Measurements from ENCODE around the gene CCDC86.
A peak's percentile ranks its signal among the peaks of the same experiment; 100 is the strongest.
"Not testable (repeated sequence)": the region's sequence is repeated elsewhere in the genome, so short reads cannot be mapped to it uniquely, and the experiment has no call there.

CCDC86 gene
- 8.7 to 34.7 (median 20.3) reads per million in 4 experiments for total RNA-seq

DNA sequence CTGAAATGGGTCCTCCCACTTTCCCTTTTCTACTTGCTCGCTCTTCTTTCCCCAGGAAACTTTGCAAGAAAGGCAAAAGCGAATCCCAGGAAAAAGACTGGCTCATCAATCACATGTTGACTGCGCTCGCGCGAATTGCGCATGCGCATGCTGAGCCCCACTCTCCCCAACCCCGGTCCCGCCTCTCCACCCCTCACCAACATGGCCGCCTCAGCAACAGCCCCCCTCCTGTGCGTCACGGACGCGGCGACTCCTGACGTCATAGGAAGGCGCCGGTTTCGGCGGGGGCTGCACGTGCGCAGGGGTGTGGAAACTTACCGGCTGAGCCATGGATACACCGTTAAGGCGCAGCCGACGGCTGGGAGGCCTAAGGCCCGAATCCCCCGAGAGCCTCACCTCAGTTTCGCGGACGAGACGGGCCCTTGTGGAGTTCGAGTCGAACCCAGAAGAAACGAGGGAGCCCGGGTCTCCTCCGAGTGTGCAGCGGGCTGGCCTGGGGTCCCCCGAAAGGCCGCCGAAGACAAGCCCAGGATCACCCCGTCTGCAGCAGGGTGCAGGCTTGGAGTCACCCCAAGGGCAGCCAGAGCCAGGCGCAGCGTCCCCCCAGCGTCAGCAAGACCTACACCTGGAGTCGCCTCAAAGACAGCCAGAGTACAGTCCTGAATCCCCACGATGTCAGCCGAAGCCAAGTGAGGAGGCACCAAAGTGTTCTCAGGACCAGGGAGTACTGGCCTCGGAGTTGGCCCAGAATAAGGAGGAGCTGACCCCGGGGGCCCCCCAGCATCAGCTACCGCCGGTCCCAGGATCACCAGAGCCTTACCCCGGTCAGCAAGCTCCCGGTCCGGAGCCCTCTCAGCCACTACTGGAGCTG, at the start of gene CCDC86:
TSS of gene CCDC86 (plus strand) at position 317 of the 871 bp plus-strand sequence. CDS start at position 329, 12 bp downstream.
- peak; percentile 97 for DNase-seq

GRCh38 chr11:60792521-60792920, 49.4 kb upstream of the CCDC86 start:
- DNase-seq = no peak

- DNase-seq = no peak
Measured at GRCh38 chr11:60795291-60795690, 46.6 kb upstream of the CCDC86 start.

DNA sequence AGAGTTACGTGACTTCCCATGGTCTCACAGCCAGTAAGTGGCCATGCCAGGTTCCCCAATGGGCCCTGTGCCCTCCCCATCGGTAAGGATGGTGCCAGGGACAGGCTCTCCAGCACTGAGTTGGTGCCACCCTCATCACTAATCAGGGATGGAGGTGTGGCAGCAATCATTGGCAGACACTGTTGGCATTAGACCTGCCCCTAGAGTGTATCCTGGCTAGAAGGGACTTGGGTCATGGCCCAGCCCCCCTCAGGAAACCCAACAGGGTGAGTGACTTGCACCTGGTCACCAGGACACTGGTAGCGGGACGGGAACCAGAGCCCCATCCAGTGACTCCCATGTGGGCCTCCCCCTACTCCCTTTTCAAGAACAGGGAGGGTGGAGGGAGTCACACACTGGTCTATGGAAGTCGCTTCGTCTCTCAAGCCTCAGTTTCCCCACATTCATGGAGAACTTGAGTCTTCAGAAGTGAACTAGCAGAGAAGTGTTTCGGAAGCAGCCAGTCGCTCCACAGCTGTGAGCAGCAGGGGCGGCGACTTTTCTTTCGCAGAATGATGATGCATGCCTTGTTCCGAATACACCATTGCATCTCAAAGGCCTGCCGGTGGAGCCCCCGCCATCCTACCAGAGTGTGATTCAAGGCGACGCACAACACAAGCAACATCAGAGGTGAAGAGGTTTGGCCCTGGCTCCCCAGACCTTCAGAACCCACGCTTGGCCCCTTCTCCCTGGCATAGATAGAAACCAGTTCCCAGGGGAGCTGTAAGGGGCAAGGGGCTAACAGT, 43.9 kb upstream of the CCDC86 start:
- DNase-seq = no peak

- no peak for DNase-seq
Measured at GRCh38 chr11:60798631-60799030, 43.3 kb upstream of the CCDC86 start.

- no peak for DNase-seq
Measured at GRCh38 chr11:60801194-60801593, 40.7 kb upstream of the CCDC86 start.

GRCh38 chr11:60803273-60803936, 38.5 kb upstream of the CCDC86 start:
- DNase-seq = no peak

GRCh38 chr11:60809249-60809648, 32.7 kb upstream of the CCDC86 start:
- DNase-seq = no peak

DNA sequence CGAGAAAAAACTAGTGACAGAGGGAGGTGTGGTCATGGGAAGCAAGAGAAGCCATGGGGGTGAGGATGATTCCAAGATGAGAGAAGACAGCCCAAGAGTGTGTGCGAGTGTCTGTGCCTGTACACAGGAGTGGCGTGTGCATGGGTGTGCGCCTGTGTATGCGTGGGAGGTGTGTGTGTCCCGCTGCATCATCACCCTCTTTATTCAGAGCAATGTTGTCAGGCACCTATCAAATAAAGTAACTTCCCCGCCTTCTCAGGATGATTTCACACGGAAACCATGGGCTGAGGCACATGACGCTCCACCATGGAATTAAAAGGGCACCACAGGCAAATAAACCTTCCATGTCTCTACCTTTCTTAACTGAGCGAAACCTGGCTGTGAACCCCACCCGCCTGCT, 32.2 kb upstream of the CCDC86 start:
- DNase-seq = no peak

DNA sequence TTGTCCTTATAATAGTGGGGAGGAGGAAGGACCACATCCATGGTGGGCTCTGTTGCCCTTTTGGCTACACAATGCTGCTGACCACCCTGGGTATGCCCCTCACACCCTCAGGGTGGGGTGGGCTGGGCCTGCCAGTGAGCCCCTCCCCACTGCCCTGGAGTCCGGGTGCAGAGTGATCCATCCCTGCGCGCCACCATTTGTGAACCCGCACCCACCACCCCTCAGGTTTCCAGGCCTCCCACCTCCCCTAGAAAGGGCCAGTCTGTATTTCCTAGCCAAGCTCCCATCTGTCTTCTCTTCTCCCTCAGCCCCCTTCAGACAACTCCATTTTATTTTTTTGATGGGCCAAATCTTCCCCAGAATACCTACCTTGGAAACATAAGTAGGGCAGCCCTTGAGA, 31.8 kb upstream of the CCDC86 start:
- DNase-seq = no peak

DNA sequence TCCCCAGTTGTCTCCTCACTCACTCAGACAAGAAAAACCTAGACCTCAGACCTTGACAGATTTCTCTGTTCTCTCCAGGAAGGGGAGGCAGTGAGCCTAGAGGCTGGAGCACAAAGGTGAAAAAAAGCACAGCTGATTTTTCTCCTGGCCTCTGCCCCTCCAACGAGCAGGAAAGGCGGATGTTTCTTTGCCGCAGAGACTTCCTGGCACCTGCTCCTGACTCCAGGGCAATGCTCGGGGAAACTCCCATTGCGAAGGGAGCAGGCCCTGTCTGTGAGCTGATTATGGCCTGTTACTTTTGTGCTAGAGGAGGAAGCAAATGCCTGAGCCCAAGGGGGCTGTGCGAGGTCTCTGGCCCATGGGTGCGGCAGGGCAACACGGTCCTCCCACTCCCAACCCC, 31.3 kb upstream of the CCDC86 start:
- no peak for DNase-seq

- DNase-seq = no peak
Measured at GRCh38 chr11:60813324-60813723, 28.6 kb upstream of the CCDC86 start.

DNA sequence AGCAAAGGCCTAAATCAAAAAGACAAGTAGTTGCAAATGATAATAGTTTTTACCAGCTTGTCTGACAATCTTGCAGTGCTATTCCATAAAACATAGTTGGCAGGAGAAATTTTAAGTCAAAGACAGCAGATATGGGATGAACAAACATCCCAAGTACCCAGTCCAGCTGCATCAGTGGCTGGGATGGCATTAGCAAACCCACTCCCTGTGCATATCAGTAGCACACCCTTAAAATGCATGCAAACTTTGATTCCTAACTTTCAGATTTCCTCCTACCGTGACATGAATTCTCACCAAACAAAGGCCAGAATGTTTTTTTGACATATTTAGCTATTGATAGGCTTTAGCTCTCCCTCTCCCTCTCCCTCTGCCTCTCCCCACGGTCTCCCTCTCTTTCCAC, 27.8 kb upstream of the CCDC86 start:
- no peak for DNase-seq

DNA sequence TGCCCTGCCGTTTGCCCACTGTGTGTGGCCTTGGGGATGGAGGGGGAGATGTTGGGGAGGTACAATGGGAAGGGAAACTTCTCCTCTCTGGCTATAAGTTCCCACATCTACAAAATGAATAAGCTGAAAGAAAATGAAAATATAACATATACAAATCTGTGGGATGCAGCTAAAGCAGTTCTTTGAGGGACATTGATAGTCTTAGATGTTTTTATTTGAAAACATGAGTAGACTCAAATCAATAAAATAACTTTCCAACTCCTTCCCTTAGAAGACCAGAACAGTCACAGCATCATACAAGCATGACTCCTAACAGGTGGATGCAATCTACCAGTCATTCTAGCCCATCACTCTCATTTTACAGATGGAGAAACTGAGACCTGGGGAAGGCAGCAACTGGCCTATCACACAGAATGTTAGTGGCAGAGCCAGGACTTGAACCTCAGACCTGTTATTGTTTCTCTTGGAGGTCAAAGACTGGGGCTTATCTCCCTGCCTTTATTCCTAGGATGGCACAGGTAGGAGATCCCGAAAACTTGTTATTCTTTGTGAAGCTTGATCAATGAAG, 25.2 kb upstream of the CCDC86 start:
- DNase-seq = no peak

DNA sequence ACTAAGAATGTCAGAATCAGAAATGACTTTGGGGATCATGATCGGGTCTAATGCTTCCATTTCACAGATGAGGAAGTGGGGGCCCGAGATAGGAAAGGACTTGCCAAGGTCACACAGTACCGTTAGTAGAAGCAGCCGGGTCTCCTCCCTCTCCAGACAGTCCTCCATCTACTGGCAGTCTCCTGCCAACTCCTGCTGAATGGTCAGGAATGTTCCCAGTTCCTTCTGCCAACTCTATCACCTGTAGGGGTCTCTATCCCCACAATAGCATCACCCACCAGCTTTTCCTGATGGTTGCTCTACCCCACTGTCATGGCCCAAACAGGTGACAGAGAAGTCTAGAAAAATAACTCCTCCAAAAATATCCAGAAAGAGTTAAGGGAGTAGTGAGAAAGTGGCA, 23.9 kb upstream of the CCDC86 start:
- no peak for DNase-seq

GRCh38 chr11:60821827-60822599, 19.9 kb upstream of the CCDC86 start:
- DNase-seq = no peak

- DNase-seq = not testable (repeated sequence)
Measured at GRCh38 chr11:60823745-60824306, 18.1 kb upstream of the CCDC86 start.

DNA sequence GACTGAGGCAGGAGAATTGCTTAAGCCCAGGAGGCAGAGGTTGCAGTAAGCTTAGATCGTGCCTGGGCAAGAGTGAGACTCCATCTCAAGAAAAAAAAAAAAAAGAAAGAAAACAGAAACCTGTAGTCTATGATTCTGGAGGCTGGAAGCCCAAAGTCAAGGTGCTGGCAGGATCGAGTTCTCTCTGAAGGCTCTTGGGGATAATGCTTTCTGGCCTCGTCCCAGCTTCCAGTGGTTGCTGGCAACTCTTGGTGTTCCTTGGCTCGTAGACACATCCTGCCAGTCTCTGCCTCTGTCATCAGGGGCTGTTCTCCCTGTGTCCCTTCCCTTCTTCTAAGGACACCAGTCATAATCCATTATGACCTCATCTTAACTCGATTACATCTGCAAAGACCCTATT, 16.8 kb upstream of the CCDC86 start:
- DNase-seq = no peak

- DNase-seq = no peak
Measured at GRCh38 chr11:60825790-60826189, 16.1 kb upstream of the CCDC86 start.

DNA sequence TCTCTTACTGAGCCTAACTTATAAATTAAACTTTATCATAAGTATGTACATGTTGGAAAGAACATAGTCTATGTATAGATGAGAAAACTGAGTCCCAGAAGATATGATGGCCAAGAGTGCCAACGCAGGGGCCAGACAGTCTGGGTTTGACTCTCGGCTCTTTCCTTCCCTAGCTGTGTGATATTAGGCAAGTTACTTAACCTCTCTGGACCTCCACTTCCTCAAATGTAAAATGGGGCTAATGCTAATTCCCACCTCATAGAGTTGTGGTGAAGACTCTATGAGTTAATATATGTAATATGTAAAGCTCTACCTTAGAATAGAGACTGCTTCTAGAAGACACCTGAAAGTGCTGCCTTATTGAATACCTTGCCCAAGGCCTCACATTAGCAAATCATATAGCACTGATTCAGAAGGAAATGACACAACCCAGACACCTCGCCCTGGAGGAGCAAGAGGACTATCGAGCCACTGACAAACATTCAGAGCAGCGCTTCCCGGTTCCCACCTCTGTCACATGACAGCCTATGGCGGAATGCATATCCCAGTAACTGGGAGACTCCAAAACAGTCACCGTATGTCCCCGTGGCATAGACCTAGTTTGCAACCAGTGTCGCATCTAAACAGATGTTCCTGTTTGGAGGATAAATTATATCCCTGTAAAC, 11.3 kb upstream of the CCDC86 start:
- no peak for DNase-seq

GRCh38 chr11:60831143-60831500, 10.8 kb upstream of the CCDC86 start:
- peak; percentile 70 for DNase-seq

All from effector CD8-positive, alpha-beta T cell (primary cell).